HepG2 (cell line): ENCODE data around the gene LDB2. TPM values are rescaled to one million over a fixed set of nuclear protein-coding genes. Genes with fewer than 3 reads are reported as not detected.

Experiments
- ATAC-seq: fragments of 200-7000 bp; cut with Tn5 transposase; 3 replicates; pipeline ENCODE4 v1.9.1; 2020; ENCODE audit warnings: mild to moderate bottlenecking, moderate library complexity
- BruUV-seq: library from RNA; stranded (reverse); fragments of 400-500 nt; replicated peaks from 2 replicates; lab custom pipeline; 2021; lab: Mats Ljungman, UMichigan
- CTCF ChIA-PET: fragments of 300-600 bp; formaldehyde crosslinking; extraction: SDS; loops from one replicate; lab custom pipeline; 2021; ENCODE audit warnings: low total read pairs, inconsistent platforms, low intra/inter-chr PET ratio; lab: Yijun Ruan, JAX
- POLR2A ChIA-PET: fragments of 350-600 bp; sonication (Branson Sonifier 250); formaldehyde crosslinking; loops from one replicate; lab custom pipeline; 2020; ENCODE audit warnings: antibody characterized with exemption, inconsistent platforms; lab: Yijun Ruan, JAX
- DNase-seq: peaks from one replicate; pipeline ENCODE4 v3.0.0-alpha.2; 2015; ENCODE audit warnings: low spot score
- FAIRE-seq: peaks from 3 replicates; lab custom pipeline; 2011; peaks lifted over from hg19 to GRCh38; lab: Jason Lieb, UNC
- H2AFZ ChIP-seq: one replicate; pipeline ENCODE4 v1.6.1; 2011; ENCODE audit warnings: low read length, inconsistent platforms
- H3K27ac ChIP-seq: fragments of 300-600 bp; 3 replicates; pipeline ENCODE4 v1.8.0; 2011; ENCODE audit warnings: mixed run types, mild to moderate bottlenecking, mixed read lengths, low read length, inconsistent platforms; ENCODE audit not compliant: insufficient read depth; ENCODE audit errors: extremely low read length
- H3K27me3 ChIP-seq, 2 experiments: fragments of 200-600 bp in 1 of 2; 2 replicates in 1 of 2; 3 replicates in 1 of 2; pipeline versions ENCODE4 v1.6.0 to v1.8.0; 2011; ENCODE audit warnings: low read length in 2 of 2, mild to moderate bottlenecking in 2 of 2, moderate library complexity in 2 of 2, inconsistent platforms in 1 of 2; ENCODE audit not compliant: insufficient read depth in 2 of 2, control insufficient read depth in 1 of 2
- H3K36me3 ChIP-seq, 2 experiments: fragments of 200-600 bp in 1 of 2; replicated peaks in 1 of 2; 2 replicates in 1 of 2; 3 replicates in 1 of 2; pipeline versions ENCODE4 v1.5.1 to v1.8.0; 2011; ENCODE audit warnings: low read length in 2 of 2, inconsistent platforms in 1 of 2; ENCODE audit not compliant: insufficient read depth in 2 of 2, control insufficient read depth in 1 of 2
- H3K4me1 ChIP-seq: 2 replicates; pipeline ENCODE4 v1.5.1; 2012; ENCODE audit warnings: low read length, inconsistent platforms; ENCODE audit not compliant: insufficient read depth
- H3K4me2 ChIP-seq: 2 replicates; pipeline ENCODE4 v1.6.0; 2011; ENCODE audit warnings: low read depth, low read length, inconsistent platforms
- H3K4me3 ChIP-seq, 3 experiments: fragments of 200-600 bp in 1 of 3; sonication (generic), shearing (Covaris generic) in 1 of 3; replicated peaks in 1 of 3; 2 replicates each; pipeline ENCODE4 v1.5.1; 2011 to 2016; ENCODE audit warnings: low read length in 3 of 3, inconsistent platforms in 2 of 3, low read depth in 2 of 3, mild to moderate bottlenecking in 2 of 3, control low read depth in 1 of 3, mixed read lengths in 1 of 3; ENCODE audit not compliant: insufficient read depth in 1 of 3
- H3K79me2 ChIP-seq: one replicate; pipeline ENCODE4 v1.6.1; 2011; ENCODE audit warnings: low read length, inconsistent platforms; ENCODE audit not compliant: insufficient read depth
- H3K9ac ChIP-seq: 2 replicates; pipeline ENCODE4 v1.6.0; 2011; ENCODE audit warnings: mild to moderate bottlenecking, low read depth, low read length, inconsistent platforms; ENCODE audit not compliant: insufficient read depth
- H3K9me3 ChIP-seq: 2 replicates; pipeline ENCODE4 v1.5.1; 2012; ENCODE audit warnings: mild to moderate bottlenecking, low read length
- H4K20me1 ChIP-seq: 2 replicates; pipeline ENCODE4 v1.6.0; 2011; ENCODE audit warnings: inconsistent platforms, mild to moderate bottlenecking, low read length, moderate library complexity; ENCODE audit not compliant: insufficient read depth
- BORCS8-MEF2B ChIP-seq: sonication (generic); formaldehyde crosslinking; IDR thresholded peaks from 2 replicates; pipeline ENCODE4 v1.8.0; 2022; ENCODE audit warnings: mild to moderate bottlenecking, missing genetic modification reagents
- PAWR ChIP-seq: sonication (generic); formaldehyde crosslinking; IDR thresholded peaks from 2 replicates; pipeline ENCODE4 v1.4.0; 2020; ENCODE audit warnings: missing genetic modification reagents, mild to moderate bottlenecking, borderline replicate concordance
- SIN3A ChIP-seq: IDR thresholded peaks from 2 replicates; pipeline ENCODE4 v1.6.1; 2011; ENCODE audit warnings: low read depth, mild to moderate bottlenecking, control low read depth, low read length, borderline replicate concordance
- TAF15 ChIP-seq: fragments of 200-400 bp; formaldehyde crosslinking; IDR thresholded peaks from one replicate; pipeline ENCODE4 v1.6.1; 2018; ENCODE audit warnings: mild to moderate bottlenecking, low read depth, low read length; ENCODE audit not compliant: poor library complexity, severe bottlenecking
- ZNF530 ChIP-seq: sonication (generic); formaldehyde crosslinking; IDR thresholded peaks from 2 replicates; pipeline ENCODE4 v1.5.0; 2020; ENCODE audit warnings: low read depth, mild to moderate bottlenecking, missing genetic modification reagents
- ZNF678 ChIP-seq: sonication (generic); formaldehyde crosslinking; IDR thresholded peaks from 2 replicates; pipeline ENCODE4 v1.4.0; 2020; ENCODE audit warnings: mild to moderate bottlenecking, missing genetic modification reagents
- ZNF761 ChIP-seq: sonication (generic); formaldehyde crosslinking; conservative IDR thresholded peaks from 2 replicates; pipeline ENCODE4 v1.4.0; 2020; ENCODE audit warnings: mild to moderate bottlenecking, missing genetic modification reagents
- ZNF773 ChIP-seq: sonication (generic); formaldehyde crosslinking; IDR thresholded peaks from 2 replicates; pipeline ENCODE4 v1.4.0; 2020; ENCODE audit warnings: missing genetic modification reagents, borderline replicate concordance
- WGBS: methylation state at CpG from one replicate; pipeline ENCODE4 v1.1.6; 2017; ENCODE audit warnings: low lambda C conversion rate; 5-methylcytosine and 5-hydroxymethylcytosine counted together
- in situ Hi-C: cut with HindIII; loops from 2 replicates; pipeline ENCODE4 v1.10.0; 2017; ENCODE audit warnings: low pct_unique_long_range_greater_than_20kb; ENCODE audit not compliant: extremely low pct_ligation_motif_present
- intact Hi-C: fragments of 100-400 bp; cut with micrococcal nuclease; formaldehyde crosslinking; loops from one replicate; pipeline ENCODE4 v1.10.0; 2022; ENCODE audit not compliant: unreplicated experiment
- polyA plus RNA-seq, 8 experiments: library from polyadenylated mRNA; depleted of rRNA in 3 of 8; stranded (reverse) in 7 of 8; unstranded in 1 of 8; fragments of >200 nt; fragmentation: Illumina TruSeq in 4 of 8; extraction: Trizol in 4 of 8; gene quantifications; 2 replicates each; pipeline versions ENCODE4 v1.2.1 to v1.2.3, GENCODE V29; 2011 to 2016; ENCODE audit warnings: low read depth in 4 of 8, missing spikeins in 1 of 8, mixed read lengths in 1 of 8; ENCODE audit not compliant: insufficient read depth in 1 of 8
- total RNA-seq, 5 experiments: library from RNA; depleted of rRNA; stranded (reverse); fragments of >200 nt; fragmentation: Illumina TruSeq; extraction: Trizol; gene quantifications; 2 replicates each; pipeline ENCODE4 v1.2.3, GENCODE V29; 2016; ENCODE audit warnings: low read depth in 1 of 5
- TF ChIP-seq, protein P1 (sequence below): sonication (generic); formaldehyde crosslinking; conservative IDR thresholded peaks from 2 replicates; pipeline ENCODE4 v1.4.0; 2020; ENCODE audit warnings: missing genetic modification reagents

LDB2 gene
- total and polyA plus RNA-seq, 2 of the 13 experiments (the other 11 are each of a cell fraction or from before 2014, with no cell fraction given), result not detected

DNA sequence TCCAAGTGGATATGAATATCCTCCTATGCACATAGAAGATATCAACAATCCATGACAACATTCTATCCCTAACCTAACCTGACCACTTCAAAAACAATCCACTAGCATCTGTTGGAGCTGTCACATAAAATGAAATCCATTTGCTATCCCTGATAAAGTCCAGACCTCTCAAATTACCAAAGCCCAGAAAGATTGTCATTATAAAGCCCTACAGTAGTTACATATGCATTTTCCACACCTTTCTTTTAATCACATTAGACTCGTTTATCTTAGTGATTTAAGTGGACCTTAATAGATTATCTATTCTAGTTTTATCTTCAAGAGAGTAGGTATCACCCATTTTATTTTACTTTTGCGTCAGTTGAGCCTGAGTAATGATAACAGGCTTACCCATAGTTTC is 30.6 kb downstream of the LDB2 start (continued):
- TF ChIP-seq, protein P1, sequence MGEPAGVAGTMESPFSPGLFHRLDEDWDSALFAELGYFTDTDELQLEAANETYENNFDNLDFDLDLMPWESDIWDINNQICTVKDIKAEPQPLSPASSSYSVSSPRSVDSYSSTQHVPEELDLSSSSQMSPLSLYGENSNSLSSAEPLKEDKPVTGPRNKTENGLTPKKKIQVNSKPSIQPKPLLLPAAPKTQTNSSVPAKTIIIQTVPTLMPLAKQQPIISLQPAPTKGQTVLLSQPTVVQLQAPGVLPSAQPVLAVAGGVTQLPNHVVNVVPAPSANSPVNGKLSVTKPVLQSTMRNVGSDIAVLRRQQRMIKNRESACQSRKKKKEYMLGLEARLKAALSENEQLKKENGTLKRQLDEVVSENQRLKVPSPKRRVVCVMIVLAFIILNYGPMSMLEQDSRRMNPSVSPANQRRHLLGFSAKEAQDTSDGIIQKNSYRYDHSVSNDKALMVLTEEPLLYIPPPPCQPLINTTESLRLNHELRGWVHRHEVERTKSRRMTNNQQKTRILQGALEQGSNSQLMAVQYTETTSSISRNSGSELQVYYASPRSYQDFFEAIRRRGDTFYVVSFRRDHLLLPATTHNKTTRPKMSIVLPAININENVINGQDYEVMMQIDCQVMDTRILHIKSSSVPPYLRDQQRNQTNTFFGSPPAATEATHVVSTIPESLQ (CRISPR knock-in tag), result no peak
- no peak for TF ChIP-seq BORCS8-MEF2B (CRISPR knock-in tag)

DNA sequence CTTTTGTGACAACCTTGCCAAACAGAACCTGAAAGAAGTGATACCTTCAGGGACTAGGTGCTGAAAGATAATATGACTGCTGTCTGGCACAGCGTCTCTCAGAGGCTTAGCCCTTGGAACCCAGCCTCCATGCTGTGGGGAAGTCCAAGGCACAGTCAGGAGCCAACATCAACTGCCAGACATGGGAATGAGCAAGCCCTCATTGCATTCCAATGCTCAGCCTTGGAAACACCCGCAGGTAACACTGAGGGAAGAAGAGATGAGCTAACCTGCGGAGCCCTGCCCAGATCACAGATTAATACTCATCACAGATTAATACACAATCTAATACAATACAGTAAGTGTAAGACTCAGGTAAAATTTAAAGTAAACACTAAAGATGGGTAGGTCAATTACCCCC is 31.5 kb downstream of the LDB2 start:
- Histone ChIP-seq H3K4me3 (no peak overlapping the region), H3K27ac (no peak overlapping the region), H3K4me1 (no peaks in the 10 kb centered on the region), H3K27me3 (peaks cover 0 to 3% of the 10 kb centered on the region in 2 experiments; a peak in 3 of 5 replicates), H3K36me3 (no peaks in the 10 kb centered on the region), H3K4me2 (no peak overlapping the region), H2AFZ (no peak overlapping the region), H4K20me1 (no peaks in the 10 kb centered on the region), H3K9me3 (no peaks in the 10 kb centered on the region)
- ChIA-PET POLR2A (no interaction called here), CTCF (no interaction called here)
- intact Hi-C loops, result no loop called here
- no peak for DNase-seq
- FAIRE-seq, result no peak
- BruUV-seq, result no TSS peak
- TF ChIP-seq ZNF530 (CRISPR knock-in tag) (no peak), ZNF761 (CRISPR knock-in tag) (no peak), SIN3A (no peak), ZNF773 (CRISPR knock-in tag) (no peak), TAF15 (no peak), ZNF678 (CRISPR knock-in tag) (no peak), PAWR (CRISPR knock-in tag) (no peak)
- TF ChIP-seq, all 625 proteins: peak for 0
- WGBS, result 37% methylated on average over 3 of the region's 3 CpGs
- ATAC-seq, result no peak
- Histone ChIP-seq H3K79me2 (no peaks in the 10 kb centered on the region), H3K9ac (no peak overlapping the region)
- in situ Hi-C loops, result no loop called here
